PFSK-1 (cell line): ENCODE data around the gene SLX1A.

Experiments used
- FOXP2 ChIP-seq: optimal IDR thresholded peaks from 2 replicates; pipeline ENCODE3; 2011; ENCODE audit warnings: borderline replicate concordance, control low read depth, inconsistent platforms; ENCODE audit not compliant: insufficient read depth; ENCODE audit errors: extremely low read length, extremely low read depth
- POLR2AphosphoS5 ChIP-seq: IDR thresholded peaks from 2 replicates; pipeline ENCODE4 v1.6.1; 2012; ENCODE audit warnings: low read depth, mild to moderate bottlenecking, control low read depth, low read length, moderate library complexity
- REST ChIP-seq, 2 experiments: IDR thresholded peaks; 2 replicates each; pipeline versions ENCODE4 v1.6.1 to v1.8.0; 2011 to 2012; ENCODE audit warnings: low read depth in 2 of 2, low read length in 2 of 2, control low read depth in 1 of 2, inconsistent platforms in 1 of 2, mild to moderate bottlenecking in 1 of 2, moderate library complexity in 1 of 2; ENCODE audit not compliant: insufficient read depth in 1 of 2
- SIN3A ChIP-seq: IDR thresholded peaks from 2 replicates; pipeline ENCODE4 v1.6.1; 2012; ENCODE audit warnings: mild to moderate bottlenecking, low read length, moderate library complexity, borderline replicate concordance; ENCODE audit not compliant: insufficient read depth
- TAF1 ChIP-seq: IDR thresholded peaks from 2 replicates; pipeline ENCODE4 v1.6.1; 2012; ENCODE audit warnings: low read length, control low read depth, borderline replicate concordance; ENCODE audit not compliant: insufficient read depth

- TF ChIP-seq SIN3A (no peak), REST (IDR thresholded peaks at IDR 0.05; ENCODE audit: insufficient read depth in 1 of 2, low read depth in 2 of 2, low read length in 2 of 2) (no peak), TAF1 (no peak), POLR2AphosphoS5 (no peak), FOXP2 (no peak)
These were observed 49.7 kb upstream of the SLX1A start for GRCh38 chr16:30144017-30144416.
